Articular chondrocyte of knee joint (primary cell): ENCODE measurements around the gene DNAAF5. TPM values are rescaled to one million over a fixed set of nuclear protein-coding genes. Genes with fewer than 3 reads are reported as not detected.

Experiments
- total RNA-seq: library from RNA; depleted of rRNA; stranded (reverse); fragments of >200 nt; gene quantifications from 2 replicates; pipeline ENCODE4 v1.2.3, GENCODE V29; 2012

The DNAAF5 gene
- total RNA-seq: 17.8 and 18.3 TPM in 2 replicates

GRCh38 chr7:726084-726853 lies at the start of gene DNAAF5:
Gene DNAAF5, plus strand, starts transcription at chr7:726699. Its CDS starts 22 bp downstream, at chr7:726721.

GRCh38 chr7:727104-727805 lies 756 bp downstream of the DNAAF5 start, which contains the start of gene PRKAR1B:
Gene PRKAR1B, minus strand, starts transcription at chr7:727281. Its CDS starts 15,776 bp downstream, at chr7:711505.

GRCh38 chr7:832167-832967 lies 105.9 kb downstream of the DNAAF5 start, which contains the start of gene SUN1:
Gene SUN1, plus strand, starts transcription at chr7:832476. Its CDS starts 49 bp downstream, at chr7:832525.

Other genes starting within 250 kb of the DNAAF5 start
- 28.1 and 34.6 TPM in 2 replicates for gene PDGFA, start 206.9 kb upstream of the DNAAF5 start, total RNA-seq
- gene PRKAR1B, start 582 bp downstream of the DNAAF5 start, total RNA-seq: 8.6 and 9.1 TPM in 2 replicates
- gene SUN1, start 105.8 kb downstream of the DNAAF5 start, total RNA-seq: 154 and 196 TPM in 2 replicates
- gene GET4, start 149.9 kb downstream of the DNAAF5 start, total RNA-seq: 13.8 and 15.7 TPM in 2 replicates
- 2.3 and 2.4 TPM in 2 replicates for gene ADAP1, start 228.0 kb downstream of the DNAAF5 start, total RNA-seq
- 11.1 and 12.5 TPM in 2 replicates for gene COX19, start 248.8 kb downstream of the DNAAF5 start, total RNA-seq